ENCODE data around the gene EXTL2. TPM values are rescaled to one million over a fixed set of nuclear protein-coding genes. Genes with fewer than 3 reads are reported as not detected.

The EXTL2 gene
- total RNA-seq, 1 donor from 2014 or later, result 73.3 TPM

GRCh38 chr1:100907887-100908286 lies 13.2 kb upstream of the EXTL2 start:
- TF ChIP-seq CTCF (IDR thresholded peaks at IDR 0.05) (no peak), EZH2 (IDR thresholded peaks at IDR 0.05) (no peak), EZH2phosphoT487 (IDR thresholded peaks at IDR 0.05) (no peak)
- H3K9ac ChIP-seq, result no peak overlapping the region

GRCh38 chr1:100905181-100905580 lies 10.5 kb upstream of the EXTL2 start:
- Histone ChIP-seq H4K20me1 (ENCODE audit: low read depth) (no peaks in the 10 kb centered on the region), H3K27ac (no peak overlapping the region), H3K9ac (no peak overlapping the region), H3K4me2 (no peak overlapping the region), H3K4me1 (no peaks in the 10 kb centered on the region), H3K79me2 (ENCODE audit: low read depth) (peaks cover 24% of the 10 kb centered on the region), H2AFZ (replicated peaks) (no peak overlapping the region), H3K9me3 (ENCODE audit: low read depth) (peaks cover 6% of the 10 kb centered on the region), H3K4me3 (no peak overlapping the region), H3F3A (ENCODE audit: low read depth) (no peaks in the 10 kb centered on the region), H3K27me3 (no peaks in the 10 kb centered on the region), H3K36me3 (peaks cover 24% of the 10 kb centered on the region)
- peaks cover 6% of the 10 kb centered on the region for H3K9me3 Mint-ChIP-seq
- H3K4me1 Mint-ChIP-seq, result peaks cover 20% of the 10 kb centered on the region
- DNase-seq (ENCODE audit: low spot score), result no peak
- peaks cover 36% of the 10 kb centered on the region for H3K36me3 Mint-ChIP-seq
- no peaks in the 10 kb centered on the region for H3K27me3 Mint-ChIP-seq (ENCODE audit: insufficient read depth, low read depth)
- H3K27ac Mint-ChIP-seq, result no peak overlapping the region
- no peak overlapping the region for H3K4me3 Mint-ChIP-seq
- TF ChIP-seq CTCF (IDR thresholded peaks at IDR 0.05) (no peak), EZH2 (IDR thresholded peaks at IDR 0.05) (no peak), EZH2phosphoT487 (IDR thresholded peaks at IDR 0.05) (no peak)

More at GRCh38 chr1:100907887-100908286, 13.2 kb upstream of the EXTL2 start:
- peaks cover 34% of the 10 kb centered on the region for H3K36me3 ChIP-seq
- H3K4me3 Mint-ChIP-seq, result no peak overlapping the region
- peaks cover 6% of the 10 kb centered on the region for H3K9me3 ChIP-seq (ENCODE audit: low read depth)
- peaks cover 24% of the 10 kb centered on the region for H3K79me2 ChIP-seq (ENCODE audit: low read depth)
- no peak overlapping the region for H2AFZ ChIP-seq (replicated peaks)
- H3K4me2 ChIP-seq, result no peak overlapping the region
- peak overlapping the region; percentile 27 for H3K27ac Mint-ChIP-seq
- no peak for DNase-seq (ENCODE audit: low spot score)
- no peaks in the 10 kb centered on the region for H3K27me3 ChIP-seq
- H3K4me1 Mint-ChIP-seq, result peaks cover 24% of the 10 kb centered on the region
- peaks cover 6% of the 10 kb centered on the region for H3K9me3 Mint-ChIP-seq
- peaks cover 35% of the 10 kb centered on the region for H3K36me3 Mint-ChIP-seq
- no peak overlapping the region for H3K27ac ChIP-seq
- no peaks in the 10 kb centered on the region for H4K20me1 ChIP-seq (ENCODE audit: low read depth)
- H3K4me3 ChIP-seq, result no peak overlapping the region
- no peaks in the 10 kb centered on the region for H3K27me3 Mint-ChIP-seq (ENCODE audit: insufficient read depth, low read depth)
- no peaks in the 10 kb centered on the region for H3F3A ChIP-seq (ENCODE audit: low read depth)
- H3K4me1 ChIP-seq, result no peaks in the 10 kb centered on the region

- Mint-ChIP-seq H3K4me1 (peaks cover 14% of the 10 kb centered on the region), H3K36me3 (peaks cover 39% of the 10 kb centered on the region), H3K9me3 (peaks cover 6% of the 10 kb centered on the region), H3K27me3 (ENCODE audit: insufficient read depth, low read depth) (no peaks in the 10 kb centered on the region), H3K4me3 (no peak overlapping the region), H3K27ac (no peak overlapping the region)
- DNase-seq (ENCODE audit: low spot score), result no peak
- Histone ChIP-seq H3K9ac (no peak overlapping the region), H3K9me3 (ENCODE audit: low read depth) (peaks cover 6% of the 10 kb centered on the region), H3K4me3 (no peak overlapping the region), H3K4me2 (no peak overlapping the region), H4K20me1 (ENCODE audit: low read depth) (no peaks in the 10 kb centered on the region), H3K4me1 (no peaks in the 10 kb centered on the region), H2AFZ (replicated peaks) (no peak overlapping the region), H3K36me3 (peaks cover 22% of the 10 kb centered on the region), H3F3A (ENCODE audit: low read depth) (no peaks in the 10 kb centered on the region), H3K27ac (no peak overlapping the region), H3K79me2 (ENCODE audit: low read depth) (peaks cover 27% of the 10 kb centered on the region), H3K27me3 (no peaks in the 10 kb centered on the region)
- no peak for TF ChIP-seq EZH2 (IDR thresholded peaks at IDR 0.05)
- TF ChIP-seq CTCF (IDR thresholded peaks at IDR 0.05), result no peak
- TF ChIP-seq EZH2phosphoT487 (IDR thresholded peaks at IDR 0.05), result no peak
These were observed 9.9 kb upstream of the EXTL2 start for GRCh38 chr1:100904528-100904927.

All from neural progenitor cell (in vitro differentiated cells).